ENCODE data around the gene SORL1. TPM values are rescaled to one million over a fixed set of nuclear protein-coding genes. Genes with fewer than 3 reads are reported as not detected.

SORL1 gene
- total RNA-seq, 1 donor from 2014 or later = 11.1 TPM

GRCh38 chr11:121550247-121551030 is 98.3 kb downstream of the SORL1 start:
- Mint-ChIP-seq H3K4me1 (ENCODE audit: low read depth, unreplicated experiment) (peaks cover 16% of the 10 kb centered on the region), H3K36me3 (ENCODE audit: unreplicated experiment) (no peaks in the 10 kb centered on the region), H3K27ac (ENCODE audit: unreplicated experiment) (no peak overlapping the region), H3K4me3 (ENCODE audit: unreplicated experiment) (no peak overlapping the region), H3K27me3 (ENCODE audit: unreplicated experiment) (no peaks in the 10 kb centered on the region), H3K9me3 (ENCODE audit: unreplicated experiment) (no peaks in the 10 kb centered on the region)
- DNase-seq = no peak
- no peak for TF ChIP-seq CTCF (IDR thresholded peaks at IDR 0.05; ENCODE audit: partially characterized antibody, unreplicated experiment)

DNA sequence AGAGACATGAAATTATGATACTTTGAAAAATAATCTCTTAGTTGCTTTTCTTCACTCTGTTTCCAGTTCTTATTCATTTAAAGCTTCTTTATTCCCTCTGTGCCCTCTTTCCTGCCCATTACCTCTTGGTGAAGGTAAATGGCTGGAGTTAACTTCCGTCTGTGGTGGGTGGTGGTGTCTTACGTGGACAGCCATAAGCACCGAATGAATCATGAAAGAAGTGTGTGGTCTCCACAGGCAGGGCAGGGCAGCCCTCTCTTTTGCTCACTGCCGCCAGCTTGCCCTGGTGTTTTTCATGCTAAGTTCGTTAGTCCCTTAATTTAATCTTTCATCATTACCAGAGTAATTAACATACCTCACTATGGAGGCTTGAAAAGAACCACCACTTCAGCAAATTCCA is 99.3 kb downstream of the SORL1 start:
- Mint-ChIP-seq H3K4me3 (ENCODE audit: unreplicated experiment) (no peak overlapping the region), H3K36me3 (ENCODE audit: unreplicated experiment) (no peaks in the 10 kb centered on the region), H3K27me3 (ENCODE audit: unreplicated experiment) (no peaks in the 10 kb centered on the region), H3K9me3 (ENCODE audit: unreplicated experiment) (no peaks in the 10 kb centered on the region), H3K4me1 (ENCODE audit: low read depth, unreplicated experiment) (peaks cover 16% of the 10 kb centered on the region), H3K27ac (ENCODE audit: unreplicated experiment) (no peak overlapping the region)
- TF ChIP-seq CTCF (IDR thresholded peaks at IDR 0.05; ENCODE audit: partially characterized antibody, unreplicated experiment) = no peak
- no peak for DNase-seq

- H3K9me3 Mint-ChIP-seq (ENCODE audit: unreplicated experiment) = no peaks in the 10 kb centered on the region
- H3K4me1 Mint-ChIP-seq (ENCODE audit: low read depth, unreplicated experiment) = peaks cover 14% of the 10 kb centered on the region
- no peaks in the 10 kb centered on the region for H3K27me3 Mint-ChIP-seq (ENCODE audit: unreplicated experiment)
- TF ChIP-seq CTCF (IDR thresholded peaks at IDR 0.05; ENCODE audit: partially characterized antibody, unreplicated experiment) = no peak
- no peak for DNase-seq
- H3K4me3 Mint-ChIP-seq (ENCODE audit: unreplicated experiment) = no peak overlapping the region
- no peaks in the 10 kb centered on the region for H3K36me3 Mint-ChIP-seq (ENCODE audit: unreplicated experiment)
- no peak overlapping the region for H3K27ac Mint-ChIP-seq (ENCODE audit: unreplicated experiment)
These were observed 100.0 kb downstream of the SORL1 start for GRCh38 chr11:121552154-121552553.

DNA sequence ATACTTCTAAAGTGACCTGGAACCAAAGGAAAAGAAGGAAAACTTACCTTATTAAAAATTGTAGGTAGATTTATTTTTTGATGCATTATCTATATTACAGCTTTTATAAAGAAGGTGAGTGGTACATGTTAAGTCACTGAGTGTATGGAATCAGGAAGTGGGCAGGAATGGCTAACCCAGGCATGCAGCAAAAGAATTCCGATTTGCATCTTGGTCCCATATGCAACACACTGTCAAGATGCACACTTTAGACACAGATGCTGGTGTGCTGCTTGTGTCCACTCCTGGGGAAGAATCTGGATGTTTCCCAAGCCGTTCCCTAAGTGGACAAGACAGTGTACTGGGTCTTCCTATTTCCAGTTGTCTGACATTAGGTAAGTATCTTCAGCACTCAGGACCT is 100.5 kb downstream of the SORL1 start:
- no peak for TF ChIP-seq CTCF (IDR thresholded peaks at IDR 0.05; ENCODE audit: partially characterized antibody, unreplicated experiment)
- no peak for DNase-seq
- H3K4me3 Mint-ChIP-seq (ENCODE audit: unreplicated experiment) = no peak overlapping the region
- no peaks in the 10 kb centered on the region for H3K36me3 Mint-ChIP-seq (ENCODE audit: unreplicated experiment)
- no peaks in the 10 kb centered on the region for H3K9me3 Mint-ChIP-seq (ENCODE audit: unreplicated experiment)
- H3K27ac Mint-ChIP-seq (ENCODE audit: unreplicated experiment) = no peak overlapping the region
- no peaks in the 10 kb centered on the region for H3K27me3 Mint-ChIP-seq (ENCODE audit: unreplicated experiment)
- peaks cover 14% of the 10 kb centered on the region for H3K4me1 Mint-ChIP-seq (ENCODE audit: low read depth, unreplicated experiment)

DNA sequence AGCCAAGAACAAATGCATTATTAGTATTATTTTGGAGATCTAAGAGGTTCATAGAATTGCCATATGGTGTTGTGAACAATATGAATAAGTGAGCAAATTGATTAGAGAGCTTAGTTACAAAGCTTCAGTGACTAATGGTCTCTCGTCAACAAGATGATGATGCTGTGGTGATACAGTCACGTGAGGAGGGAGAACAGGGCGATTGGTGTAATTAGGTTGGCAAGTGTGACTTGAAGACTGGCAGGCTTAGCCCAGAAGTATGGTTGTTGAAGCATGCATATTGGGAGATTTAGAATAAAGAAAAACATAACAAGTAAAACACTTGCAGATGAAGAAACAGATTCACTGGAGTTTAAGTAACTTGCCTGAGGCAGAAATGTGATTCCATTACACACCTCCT is 101.3 kb downstream of the SORL1 start:
- DNase-seq = no peak
- no peaks in the 10 kb centered on the region for H3K9me3 Mint-ChIP-seq (ENCODE audit: unreplicated experiment)
- no peak overlapping the region for H3K4me3 Mint-ChIP-seq (ENCODE audit: unreplicated experiment)
- TF ChIP-seq CTCF (IDR thresholded peaks at IDR 0.05; ENCODE audit: partially characterized antibody, unreplicated experiment) = no peak
- no peaks in the 10 kb centered on the region for H3K36me3 Mint-ChIP-seq (ENCODE audit: unreplicated experiment)
- H3K4me1 Mint-ChIP-seq (ENCODE audit: low read depth, unreplicated experiment) = peaks cover 14% of the 10 kb centered on the region
- H3K27ac Mint-ChIP-seq (ENCODE audit: unreplicated experiment) = no peak overlapping the region
- no peaks in the 10 kb centered on the region for H3K27me3 Mint-ChIP-seq (ENCODE audit: unreplicated experiment)

All from glutamatergic neuron (in vitro differentiated cells).